IPS-NIHi11 (cell line): ENCODE results near the gene ABO.
"Not testable (repeated sequence)": the region's sequence is repeated elsewhere in the genome, so short reads cannot be mapped to it uniquely, and the experiment has no call there.

ENCODE experiments used
- DNase-seq: peaks from one replicate; pipeline ENCODE4 v3.0.0; 2012; ENCODE audit warnings: mixed read lengths, low spot score

ABO gene

DNA sequence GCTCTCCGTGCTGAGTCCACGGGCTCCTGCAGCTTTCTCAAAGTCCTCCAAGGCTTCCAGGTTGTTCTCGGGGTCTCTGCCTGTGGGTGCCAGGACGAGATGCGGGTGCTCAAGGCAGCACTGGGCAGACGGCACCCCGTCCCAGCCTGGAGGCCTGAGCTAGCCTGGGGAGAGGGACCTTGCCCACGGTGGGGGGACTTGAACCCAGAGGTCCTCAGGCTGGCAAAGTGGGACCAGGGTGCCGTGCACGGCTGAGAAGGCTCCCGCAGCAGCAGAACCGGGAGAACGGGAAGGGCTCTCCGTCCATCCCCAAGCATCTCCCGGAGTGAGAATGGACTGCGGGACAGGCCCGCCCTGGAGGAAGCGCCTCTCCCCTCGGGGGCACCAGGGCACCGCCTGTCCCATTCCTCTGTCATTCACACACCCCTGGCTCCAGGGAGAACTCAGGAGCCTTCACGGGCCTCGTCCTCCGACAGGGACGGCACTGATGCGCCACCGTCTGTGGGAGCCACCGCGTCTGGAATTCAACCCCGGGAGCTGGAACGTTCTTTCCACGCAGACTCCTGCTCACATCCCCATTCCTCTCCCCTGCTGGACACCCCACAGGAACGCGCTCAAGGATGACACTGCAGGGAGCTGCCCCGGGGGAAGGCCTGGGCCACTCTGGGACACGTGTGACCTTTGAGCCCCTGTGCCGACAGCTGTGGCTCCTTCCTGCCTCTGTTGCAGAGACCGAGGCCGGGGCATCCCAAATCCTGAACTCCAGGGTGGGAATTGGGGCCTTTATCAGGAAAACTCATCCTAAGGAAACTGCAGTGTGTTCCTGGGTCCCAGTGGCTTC lies 49.6 kb downstream of the ABO start:
- DNase-seq: no peak

DNA sequence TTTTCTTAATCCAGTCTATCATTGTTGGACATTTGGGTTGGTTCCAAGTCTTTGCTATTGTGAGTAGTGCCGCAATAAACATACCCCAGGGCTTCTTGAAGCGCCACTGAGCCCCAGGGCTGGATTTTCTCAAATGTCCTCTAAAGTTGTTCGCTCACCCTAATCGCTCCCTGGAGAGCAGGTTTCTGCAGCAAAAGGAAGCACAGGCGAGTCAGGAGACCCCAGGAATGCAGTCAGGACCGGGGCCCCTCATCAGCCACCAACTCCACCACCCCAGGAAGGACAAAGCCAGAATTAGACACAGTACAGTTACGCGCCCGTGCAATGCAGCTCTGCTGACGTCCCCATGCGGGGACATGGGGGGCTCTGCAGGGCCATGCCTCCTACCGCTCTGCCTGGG lies 50.2 kb downstream of the ABO start:
- DNase-seq: no peak

DNA sequence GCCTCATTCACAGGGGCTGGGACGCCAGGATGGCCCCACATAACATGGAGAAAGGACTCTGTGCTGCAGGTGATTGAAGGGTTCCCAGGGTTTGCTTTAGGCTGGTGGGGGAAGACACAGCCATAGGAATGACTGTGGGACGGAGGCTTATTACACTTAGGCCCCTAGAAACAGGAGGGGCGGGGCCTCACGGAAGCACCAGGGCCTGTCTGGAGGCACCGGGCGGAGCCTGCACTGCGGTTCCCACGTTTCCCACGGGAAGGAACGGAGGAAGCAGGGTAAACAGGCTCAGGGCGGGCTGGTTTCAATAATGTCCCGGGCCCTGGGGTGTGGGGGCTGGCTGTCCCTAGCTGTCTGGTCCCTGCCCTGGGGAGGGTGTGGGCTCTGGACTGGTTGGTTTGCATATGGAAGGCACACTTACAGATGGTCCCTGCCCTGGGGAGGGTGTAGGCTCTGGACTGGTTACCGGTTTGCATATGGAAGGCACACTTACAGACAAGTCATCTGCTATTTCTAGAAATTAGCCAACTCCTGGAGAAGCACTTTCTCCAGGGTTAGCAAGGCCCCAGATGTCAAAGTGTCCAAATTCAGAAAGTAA lies 51.7 kb downstream of the ABO start:
- DNase-seq: not testable (repeated sequence)

DNA sequence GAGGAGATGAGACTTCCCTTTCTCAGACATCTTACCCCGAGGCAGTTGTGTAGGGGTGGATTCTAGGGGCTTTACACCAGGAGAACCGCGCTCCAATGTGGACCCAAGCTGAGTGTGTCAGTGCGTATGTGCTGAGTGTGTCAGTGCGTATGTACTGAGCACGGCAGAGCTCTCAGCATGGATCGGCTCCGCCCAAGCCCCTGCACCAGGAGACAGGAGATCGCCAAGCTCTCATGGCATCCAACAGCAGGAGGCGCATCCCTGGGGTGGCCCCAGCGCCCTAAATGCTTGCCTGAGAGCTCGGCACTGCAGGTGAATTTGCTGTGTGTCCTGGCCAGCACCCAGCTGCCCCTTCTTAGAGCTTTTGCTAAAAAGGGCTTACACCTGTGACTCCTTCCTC lies 53.0 kb downstream of the ABO start:
- DNase-seq: not testable (repeated sequence)

DNA sequence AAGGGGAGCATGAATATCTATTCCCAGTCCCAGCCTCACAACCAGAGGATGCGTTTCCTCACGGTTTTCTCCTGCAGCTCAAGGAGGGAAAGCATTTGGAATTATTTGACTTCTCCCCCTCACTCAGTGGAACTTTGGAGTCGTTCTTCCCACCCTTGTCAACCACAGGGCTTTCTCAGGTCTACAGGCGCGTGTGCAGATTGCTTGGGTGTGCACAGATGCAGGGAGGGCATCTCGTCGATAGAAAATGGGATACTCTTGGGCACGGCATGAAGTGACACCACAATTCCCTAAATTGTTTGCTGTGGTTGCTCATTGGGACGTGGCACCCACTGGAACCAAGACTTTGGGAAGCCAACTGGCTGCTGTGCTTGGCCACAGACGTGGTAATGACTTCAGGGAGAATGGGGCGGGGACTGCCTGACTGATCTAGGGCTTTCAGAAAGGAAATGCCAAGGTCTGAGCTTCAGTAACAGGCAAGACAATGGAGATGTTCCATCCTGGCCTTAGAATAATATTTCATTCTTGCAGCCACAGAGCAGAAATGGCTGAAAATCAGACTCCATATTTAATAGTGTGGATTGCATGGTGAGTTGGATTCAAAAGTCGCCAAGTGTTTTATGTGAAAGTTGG lies 53.7 kb downstream of the ABO start:
- no peak for DNase-seq

DNA sequence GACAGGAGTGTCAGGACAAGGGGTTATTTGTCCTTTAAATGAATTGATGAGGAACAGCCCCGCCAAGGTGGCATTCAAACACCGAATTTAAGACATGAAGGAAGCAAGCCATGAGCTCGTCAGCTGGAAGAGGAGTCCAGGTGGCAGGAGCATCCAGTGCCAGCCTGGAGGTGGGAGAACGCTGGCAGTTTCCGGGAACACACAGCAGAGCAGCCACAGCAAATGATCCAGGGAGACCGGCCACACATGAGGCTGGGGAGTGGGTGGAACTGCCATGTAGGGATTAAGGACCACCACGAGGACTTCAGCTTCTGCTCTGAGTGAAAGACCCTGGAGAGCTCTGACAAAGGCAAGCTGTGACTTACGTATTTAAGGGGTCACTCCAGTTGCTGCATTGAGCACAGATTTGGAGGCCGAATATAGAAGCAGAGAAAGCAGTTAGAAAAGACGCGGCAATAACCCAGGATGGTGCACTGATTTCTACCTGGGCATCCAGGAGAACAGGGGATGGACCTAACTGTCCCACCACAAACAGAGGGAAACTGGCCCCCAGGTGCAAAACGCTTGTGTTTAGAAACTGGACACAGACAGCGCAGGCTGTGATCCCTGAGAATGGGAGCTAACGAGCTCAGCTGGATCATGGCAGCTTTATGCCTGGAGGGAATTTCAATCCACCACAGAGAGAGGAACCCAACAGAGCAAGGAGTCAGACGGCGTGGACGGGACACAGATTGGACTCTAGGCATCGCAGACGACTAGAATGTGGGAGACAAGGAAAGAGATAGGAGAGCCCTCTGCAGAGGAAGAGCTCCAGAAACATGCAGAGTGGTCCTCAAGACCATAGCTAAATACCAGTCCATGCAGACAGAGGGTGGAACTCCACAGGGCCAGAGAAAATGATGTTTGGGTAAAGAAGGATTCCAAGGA lies 56.7 kb downstream of the ABO start:
- not testable (repeated sequence) for DNase-seq

DNA sequence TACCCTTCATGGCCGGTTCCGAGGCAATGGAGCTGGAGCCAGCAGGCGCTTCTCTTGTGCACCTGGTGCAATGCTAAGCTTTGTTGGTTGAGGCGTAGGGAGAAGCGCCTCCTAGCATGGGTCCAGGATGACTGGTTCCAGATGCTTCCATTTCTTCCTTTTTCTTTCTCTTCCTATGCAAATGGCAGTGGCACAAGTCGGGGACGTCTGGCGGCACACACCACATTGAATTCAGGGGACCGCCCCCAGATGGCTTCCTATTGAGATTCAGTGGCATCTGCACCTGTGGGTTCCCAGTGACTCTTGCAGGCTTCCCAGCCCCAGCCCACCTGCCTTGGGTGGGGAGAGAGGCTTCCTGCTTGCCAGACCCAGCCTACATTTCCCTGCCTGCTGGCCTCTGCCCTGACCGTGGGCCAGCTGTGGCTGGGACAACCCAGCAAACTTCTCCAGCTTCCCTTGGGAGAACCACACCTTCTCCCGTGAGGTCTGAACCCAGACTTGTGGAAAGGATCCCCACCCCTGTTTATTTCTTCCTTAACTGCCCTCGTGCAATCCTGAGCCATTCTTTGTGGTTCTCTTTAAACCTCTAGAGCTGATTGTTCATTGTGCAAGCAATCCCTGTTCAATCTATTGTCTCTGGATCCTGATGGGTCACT lies 57.5 kb downstream of the ABO start:
- DNase-seq: not testable (repeated sequence)

DNA sequence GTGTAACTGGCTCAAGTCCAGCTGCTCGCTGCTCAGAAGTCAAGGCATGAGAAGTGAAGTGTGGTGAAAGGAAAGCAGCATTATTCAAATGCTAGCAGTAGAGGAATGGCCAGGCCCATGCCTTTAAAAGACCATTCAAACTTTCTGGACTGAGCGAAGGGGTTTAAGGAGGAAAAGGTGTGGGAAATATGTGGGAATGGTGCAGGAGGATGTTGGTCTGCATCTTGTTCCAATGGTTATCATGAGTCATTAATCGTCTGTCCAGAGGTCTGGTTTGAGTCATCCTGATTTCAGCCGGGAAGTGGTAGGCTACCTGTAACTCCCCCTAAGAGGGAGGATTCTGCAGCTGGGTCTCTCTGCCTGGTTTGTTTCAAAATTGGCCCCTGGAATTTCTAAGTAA lies 60.7 kb downstream of the ABO start:
- not testable (repeated sequence) for DNase-seq

DNA sequence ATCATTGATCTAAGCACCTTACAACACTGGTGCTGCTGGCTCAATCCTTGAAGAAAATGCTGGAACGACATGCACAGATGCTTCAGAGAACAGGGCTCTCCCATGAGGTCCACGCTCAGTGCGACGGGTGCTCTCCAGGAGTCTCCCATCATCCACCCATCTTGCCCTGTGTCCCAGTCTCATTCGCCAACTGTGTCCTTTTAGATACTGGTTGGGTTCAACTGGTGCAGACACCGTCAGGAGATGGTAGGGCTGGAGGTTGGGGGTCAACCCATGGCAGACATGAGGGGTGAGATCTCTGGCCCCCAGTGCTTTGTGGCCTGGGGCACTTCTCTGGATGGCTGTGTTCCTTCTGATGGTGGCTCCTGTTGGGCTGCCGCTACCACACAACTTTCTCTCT lies 64.4 kb downstream of the ABO start:
- DNase-seq: no peak

DNA sequence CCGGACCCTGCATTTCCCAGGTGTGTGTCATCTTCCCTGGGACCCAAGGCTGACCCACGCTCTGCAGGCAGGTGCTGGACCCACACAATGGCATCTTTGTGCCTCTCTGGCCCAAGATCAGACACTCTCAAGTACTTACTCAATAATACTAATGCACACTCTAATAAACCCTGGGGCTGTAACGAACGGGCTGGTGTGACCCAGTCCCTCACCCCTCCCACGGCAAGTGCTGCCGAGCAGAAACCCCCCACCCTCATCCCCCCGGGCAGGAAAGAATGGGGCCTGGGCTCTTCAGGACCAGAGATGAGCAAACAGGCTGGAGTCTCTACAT lies 64.8 kb downstream of the ABO start:
- no peak for DNase-seq

DNA sequence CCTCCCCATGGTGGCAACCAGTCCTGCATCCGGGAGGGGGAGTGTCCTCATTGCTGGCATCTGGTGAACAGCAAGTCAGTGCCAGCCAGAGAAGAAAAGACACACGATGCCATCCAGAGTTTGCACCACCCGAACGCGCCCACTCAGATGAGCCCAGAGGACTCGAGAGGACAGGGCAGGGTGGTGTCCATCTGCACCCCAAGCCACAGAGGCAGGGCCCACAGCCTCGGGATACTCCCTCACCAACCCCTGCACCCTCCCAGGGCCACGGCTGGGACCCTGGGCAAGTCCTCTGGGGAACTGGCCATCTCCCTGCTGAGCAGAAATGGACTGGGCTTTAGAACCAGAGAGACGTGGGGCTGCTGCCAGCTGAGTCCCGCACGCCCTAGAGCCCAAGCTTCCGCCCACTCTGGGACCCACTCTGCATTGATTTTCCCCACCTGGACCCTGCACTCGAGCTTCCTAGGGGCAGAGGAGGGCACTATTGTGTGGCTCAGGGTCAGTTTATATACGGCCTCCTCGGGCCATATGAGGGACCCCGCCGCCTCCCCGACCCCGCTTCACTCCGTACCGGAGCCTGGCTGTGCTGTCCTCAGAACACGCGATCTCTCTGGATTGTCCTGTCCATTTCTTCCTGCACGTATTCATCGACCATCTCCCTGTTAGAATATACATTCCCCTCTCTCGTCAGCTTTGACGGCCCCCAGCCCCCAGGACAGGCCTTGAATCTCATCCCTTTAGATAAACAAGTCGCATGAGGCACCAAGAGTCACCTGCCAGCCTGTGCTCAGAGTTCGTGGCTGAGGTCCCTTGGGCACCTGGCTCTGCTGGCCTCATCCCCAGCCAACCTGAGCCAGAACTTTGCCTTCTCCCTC lies 65.4 kb downstream of the ABO start:
- not testable (repeated sequence) for DNase-seq

DNA sequence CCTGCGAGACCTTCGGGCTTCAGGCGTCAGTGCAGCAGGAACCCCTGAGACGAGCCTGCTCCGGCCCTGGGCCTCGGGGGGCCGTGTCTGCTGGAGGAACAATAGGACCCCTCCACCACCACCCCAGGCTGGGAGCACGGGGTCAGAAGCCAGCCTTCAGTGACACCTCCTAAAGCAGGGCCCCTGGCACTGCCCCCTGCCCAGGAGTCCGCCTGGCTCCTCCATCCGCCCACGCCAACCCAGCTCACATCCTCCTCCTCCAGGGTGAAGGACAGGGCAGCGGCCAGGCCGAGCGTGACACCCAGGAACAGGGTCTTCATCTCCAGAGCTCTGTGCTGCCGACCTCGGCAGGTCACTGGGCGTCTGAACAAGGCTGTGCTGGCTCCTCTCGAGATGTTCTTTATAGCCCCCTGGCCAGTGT lies 66.1 kb downstream of the ABO start, which contains the start of gene OBP2B:
Gene OBP2B (minus strand): TSS at position 371 of the 421 bp plus-strand sequence. CDS start 51 bp downstream, at position 320.
- not testable (repeated sequence) for DNase-seq

DNA sequence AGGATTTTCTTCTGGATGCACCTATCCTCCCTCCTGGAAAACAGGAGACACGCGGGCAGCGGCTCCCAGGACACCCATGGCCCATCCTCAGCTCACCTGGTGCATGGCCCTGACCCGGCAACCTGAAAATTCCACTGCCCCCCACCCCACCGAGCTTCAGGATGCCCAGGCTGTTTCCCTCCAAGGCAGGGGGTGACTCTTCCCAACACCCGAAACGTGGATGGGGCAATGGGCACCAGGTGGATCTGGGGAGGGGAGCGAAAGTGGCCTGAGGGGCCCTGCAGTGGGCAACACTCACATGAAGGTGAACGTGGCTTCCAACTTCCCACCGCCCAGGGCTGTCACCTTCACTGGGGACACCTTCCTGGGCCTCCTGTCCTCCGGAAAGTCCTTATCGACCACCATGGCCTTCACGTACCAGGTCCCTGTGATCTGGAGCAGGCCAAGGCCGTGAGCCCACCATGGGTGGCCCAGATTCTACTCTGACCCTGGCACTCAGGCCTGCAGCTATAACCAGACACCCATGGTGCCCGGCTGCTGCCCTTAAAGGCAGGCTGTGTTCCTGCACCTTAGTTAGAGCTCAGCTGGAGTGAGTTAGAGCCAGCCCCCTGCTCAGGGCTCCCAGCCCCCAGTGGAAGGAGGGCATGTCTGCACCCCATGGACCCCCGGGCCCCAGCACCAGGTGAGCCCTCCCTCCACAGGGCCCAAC lies 66.7 kb downstream of the ABO start:
- DNase-seq: not testable (repeated sequence)

DNA sequence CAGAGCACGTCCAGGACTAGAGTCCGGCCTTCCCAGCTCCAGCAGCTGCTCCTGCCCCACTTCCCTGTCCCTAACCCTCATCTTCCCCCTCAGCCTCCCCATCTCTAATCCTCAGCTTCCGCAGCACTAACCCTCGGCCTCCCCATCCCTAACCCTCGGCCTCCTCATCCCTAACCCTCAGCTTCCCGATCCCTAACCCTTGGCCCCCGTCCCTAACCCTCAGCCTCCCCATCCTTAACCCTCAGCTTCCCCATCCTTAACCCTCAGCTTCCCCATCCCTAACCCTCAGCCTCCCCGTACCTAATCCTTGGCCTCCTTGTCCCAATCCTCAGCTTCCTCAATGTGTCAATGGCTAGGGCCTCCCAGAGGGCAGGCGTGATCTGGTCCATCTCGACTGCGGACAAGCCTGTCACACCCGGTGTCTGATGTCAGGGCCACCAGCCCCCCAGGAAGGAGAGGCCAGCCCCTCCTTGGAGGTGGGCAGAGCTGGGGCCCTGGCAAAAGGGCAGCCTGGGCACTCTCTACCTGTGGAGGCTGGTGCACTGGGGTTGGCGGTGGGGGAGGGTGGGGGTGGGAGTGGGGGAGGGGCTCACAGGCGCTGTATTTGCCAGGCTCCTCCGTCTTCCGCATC lies 67.3 kb downstream of the ABO start:
- DNase-seq: no peak

DNA sequence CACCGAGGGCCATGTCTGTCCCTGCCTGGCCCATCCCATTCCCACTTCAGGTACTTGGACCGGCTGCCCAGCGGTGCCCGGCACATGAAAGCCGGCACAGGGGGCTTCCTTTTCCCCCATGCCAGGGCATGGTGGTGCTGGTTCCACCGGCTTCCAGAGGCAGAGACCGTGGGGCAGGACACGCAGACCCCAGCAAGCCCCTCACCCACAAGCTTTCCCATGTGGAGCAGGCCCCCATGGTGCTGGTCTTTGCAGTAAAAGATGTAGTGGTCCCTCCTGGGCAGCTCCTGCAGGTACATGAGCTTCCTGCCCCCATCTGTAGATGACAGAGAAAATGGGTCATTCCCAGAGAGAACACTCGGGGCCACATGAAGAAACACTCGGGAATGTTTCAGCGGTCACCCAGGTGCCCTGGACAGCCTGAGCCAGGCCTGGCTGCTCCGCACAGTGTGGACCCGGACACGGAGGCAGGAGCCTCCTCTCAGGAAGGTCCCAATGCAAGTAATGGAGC lies 67.9 kb downstream of the ABO start:
- DNase-seq: no peak

DNA sequence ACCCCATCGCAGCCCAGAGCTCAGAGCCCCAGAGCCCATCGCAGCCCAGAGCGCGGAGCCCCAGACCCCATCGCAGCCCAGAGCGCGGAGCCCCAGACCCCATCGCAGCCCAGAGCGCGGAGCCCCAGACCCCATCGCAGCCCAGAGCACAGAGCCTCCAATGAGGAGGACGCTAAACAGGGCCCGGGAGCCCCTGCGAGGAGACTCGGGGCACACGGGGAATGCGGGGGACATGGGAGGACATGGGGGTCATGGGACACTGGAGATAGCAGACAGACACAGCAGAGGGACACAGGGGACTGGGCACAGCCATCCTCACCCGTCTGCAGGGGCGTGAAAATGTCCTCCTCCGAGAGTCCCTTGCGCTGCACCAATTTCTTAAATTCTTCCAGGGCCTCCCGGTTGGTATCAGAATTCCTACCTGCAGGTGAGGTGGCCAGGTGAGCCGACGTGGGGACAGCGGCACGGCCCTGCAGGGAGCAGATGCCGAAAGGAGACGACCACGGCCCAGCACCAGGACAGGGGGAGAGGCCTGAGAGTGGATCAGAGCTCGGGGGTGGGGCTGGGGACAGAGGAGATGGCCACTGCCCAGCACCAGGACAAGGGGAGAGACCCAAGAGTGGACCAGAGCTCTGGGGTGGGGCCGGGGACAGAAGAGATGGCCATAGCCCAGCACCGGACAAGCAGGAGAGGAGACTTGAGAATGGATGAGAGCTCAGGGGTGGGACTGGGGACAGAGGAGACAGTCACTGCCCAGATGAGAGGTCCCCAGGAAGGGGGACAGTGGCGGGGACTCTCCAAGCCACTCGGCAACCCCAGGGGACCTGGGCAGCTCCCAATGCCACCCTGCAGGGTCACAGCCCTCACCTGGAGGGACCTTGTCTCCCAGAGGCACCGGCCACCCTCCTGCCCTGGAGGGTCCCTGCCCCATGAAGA lies 68.7 kb downstream of the ABO start:
- no peak for DNase-seq

DNA sequence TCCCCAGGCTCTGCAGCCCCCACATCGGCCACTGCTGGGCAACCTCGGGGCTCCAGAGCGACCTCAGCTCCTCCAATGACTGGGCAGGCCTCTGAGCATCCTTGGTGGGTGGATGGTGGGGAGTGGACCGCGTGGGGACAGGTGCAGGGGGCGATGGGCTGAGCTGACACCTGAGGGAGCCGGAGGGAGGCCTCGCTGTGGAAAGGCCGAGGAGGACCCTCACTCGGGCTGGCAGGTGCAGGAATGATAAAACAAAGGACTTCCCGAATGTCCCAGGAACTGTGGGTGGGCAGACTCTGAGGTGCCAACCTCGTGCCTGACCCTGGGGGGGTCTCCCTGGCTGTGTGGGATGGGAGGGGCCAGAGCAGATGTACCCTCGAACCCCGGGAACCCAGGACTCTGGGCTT lies 69.5 kb downstream of the ABO start:
- not testable (repeated sequence) for DNase-seq
